Activated naive CD8-positive, alpha-beta T cell treated with anti-CD3 and anti-CD28 coated beads, Interleukin-2, amount 50 U/mL, for 24 hours (primary cell): ENCODE results near the gene TGM3.
A peak's percentile ranks its signal among the peaks of the same experiment; 100 is the strongest.

Source experiments
- ATAC-seq: fragments of 150-1000 bp; cut with Tn5 transposase; one replicate; pipeline ENCODE4 v1.10.0; 2021
- DNase-seq: peaks from one replicate; pipeline ENCODE4 v3.0.0; 2021
- H3K27ac Mint-ChIP-seq: one replicate; pipeline ENCODE4 v1.8.0; 2021; ENCODE audit warnings: mild to moderate bottlenecking, mixed read lengths
- H3K27me3 Mint-ChIP-seq: one replicate; pipeline ENCODE4 v1.8.0; 2021; ENCODE audit warnings: mixed read lengths
- H3K36me3 Mint-ChIP-seq: one replicate; pipeline ENCODE4 v1.8.0; 2021; ENCODE audit warnings: low read depth, mixed read lengths
- H3K4me1 Mint-ChIP-seq: one replicate; pipeline ENCODE4 v1.8.0; 2021; ENCODE audit warnings: mixed read lengths
- H3K4me3 Mint-ChIP-seq: one replicate; pipeline ENCODE4 v1.8.0; 2021; ENCODE audit warnings: mild to moderate bottlenecking, moderate library complexity, mixed read lengths
- H3K9me3 Mint-ChIP-seq: one replicate; pipeline ENCODE4 v1.8.0; 2021; ENCODE audit warnings: mixed read lengths

Gene TGM3

DNA sequence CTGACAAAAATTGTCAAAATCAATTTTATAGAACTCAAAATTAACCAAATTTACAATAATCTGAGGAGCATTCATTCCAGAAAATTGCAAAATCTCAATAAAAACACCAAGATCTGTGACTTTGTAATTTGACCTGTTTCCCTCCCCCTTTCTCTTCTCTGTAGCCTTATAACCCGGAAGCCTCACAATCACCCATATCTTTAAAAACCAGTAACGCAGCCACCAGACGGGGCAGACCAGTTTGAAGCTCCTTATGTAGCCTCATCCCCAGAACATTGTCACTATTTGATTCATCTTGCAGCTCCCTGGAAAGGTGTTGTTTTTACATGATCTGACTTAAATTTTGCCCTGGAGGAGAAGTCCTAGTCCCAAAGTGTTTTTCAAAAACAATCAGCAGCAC lies 57.4 kb downstream of the TGM3 start:
- no peak for ATAC-seq
- H3K4me1 Mint-ChIP-seq = peaks cover 4% of the 10 kb centered on the region
- H3K27me3 Mint-ChIP-seq = peaks cover 22% of the 10 kb centered on the region
- no peaks in the 10 kb centered on the region for H3K9me3 Mint-ChIP-seq
- no peaks in the 10 kb centered on the region for H3K36me3 Mint-ChIP-seq
- H3K4me3 Mint-ChIP-seq = no peak overlapping the region
- DNase-seq = no peak
- no peak overlapping the region for H3K27ac Mint-ChIP-seq

- Mint-ChIP-seq H3K9me3 (peaks cover 16% of the 10 kb centered on the region), H3K4me3 (no peak overlapping the region), H3K36me3 (no peaks in the 10 kb centered on the region), H3K4me1 (peaks cover 1% of the 10 kb centered on the region), H3K27ac (no peak overlapping the region), H3K27me3 (peaks cover 25% of the 10 kb centered on the region)
- ATAC-seq (no peak), DNase-seq (no peak)
These were observed 61.3 kb downstream of the TGM3 start for GRCh38 chr20:2357114-2357513.

DNA sequence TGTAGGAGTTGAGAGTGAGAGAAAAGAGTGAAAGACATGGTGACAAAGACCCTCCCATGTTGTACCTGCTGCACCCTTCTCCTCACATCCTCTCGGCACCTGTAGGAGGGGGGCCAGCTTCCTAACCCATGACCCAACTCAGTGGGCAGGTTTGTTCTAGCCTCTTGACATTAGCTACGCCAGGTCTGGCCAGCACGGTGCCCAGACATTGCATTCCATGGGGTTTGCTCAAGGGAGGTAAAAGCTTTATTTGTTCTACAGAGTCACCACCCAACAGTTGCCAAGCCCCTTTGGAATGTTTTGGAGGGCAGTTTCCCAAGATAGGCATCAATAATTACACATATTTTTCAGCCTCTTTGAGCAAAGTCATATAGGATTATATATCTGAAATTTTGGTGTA lies 62.2 kb downstream of the TGM3 start:
- DNase-seq (no peak), ATAC-seq (no peak)
- H3K27ac Mint-ChIP-seq = no peak overlapping the region
- H3K36me3 Mint-ChIP-seq = no peaks in the 10 kb centered on the region
- H3K9me3 Mint-ChIP-seq = peaks cover 16% of the 10 kb centered on the region
- no peaks in the 10 kb centered on the region for H3K4me1 Mint-ChIP-seq
- peaks cover 20% of the 10 kb centered on the region for H3K27me3 Mint-ChIP-seq
- H3K4me3 Mint-ChIP-seq = no peak overlapping the region

DNA sequence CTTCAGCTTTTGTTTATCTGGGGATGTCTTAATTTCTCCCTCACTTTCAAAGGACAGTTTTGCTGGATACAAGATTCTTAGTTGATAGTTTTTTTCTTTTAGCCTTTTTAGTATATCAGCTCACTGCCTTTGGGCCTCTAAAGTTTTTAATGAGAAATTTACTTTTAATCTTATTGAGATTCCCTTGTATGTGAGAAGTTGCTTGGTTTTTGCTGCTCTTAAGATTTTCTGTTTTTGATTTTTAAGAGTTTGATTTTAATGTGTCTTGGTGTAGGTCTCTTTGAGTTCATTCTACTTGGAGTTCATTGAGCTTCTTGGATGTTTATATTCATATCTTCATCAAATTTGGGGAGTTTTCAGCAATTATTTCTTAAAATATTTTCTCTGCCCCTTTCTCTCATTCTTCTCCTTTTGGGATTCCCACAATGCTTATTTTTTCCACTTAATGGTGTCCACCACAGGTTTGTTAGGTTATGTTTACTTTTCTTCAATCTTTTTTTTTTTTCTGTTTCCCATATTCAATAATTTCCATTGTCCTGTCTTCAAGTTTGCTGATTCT lies 65.3 kb downstream of the TGM3 start:
- no peaks in the 10 kb centered on the region for H3K36me3 Mint-ChIP-seq
- H3K27me3 Mint-ChIP-seq = peaks cover 19% of the 10 kb centered on the region

DNA sequence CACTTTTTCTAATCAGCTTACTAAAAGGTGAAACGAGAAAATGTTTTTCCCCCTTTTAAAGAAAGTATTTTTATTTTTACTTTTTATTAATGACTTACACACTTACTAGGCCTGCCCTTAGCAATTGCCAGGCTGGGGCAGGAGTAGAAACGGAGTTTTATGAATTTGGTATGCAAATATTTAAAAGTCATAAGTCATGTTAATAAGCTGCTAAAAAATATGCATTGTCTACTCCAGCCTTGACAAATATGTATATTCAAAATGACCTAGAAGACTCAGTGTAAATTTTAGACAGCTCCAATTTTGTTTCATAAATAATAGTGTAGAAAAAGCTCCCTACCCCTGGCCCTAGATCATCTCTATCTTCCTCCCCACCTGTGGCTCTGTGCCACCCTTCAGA lies 67.4 kb downstream of the TGM3 start:
- DNase-seq (no peak), ATAC-seq (no peak)
- no peak overlapping the region for H3K4me3 Mint-ChIP-seq
- H3K27ac Mint-ChIP-seq = no peak overlapping the region
- H3K4me1 Mint-ChIP-seq = no peaks in the 10 kb centered on the region
- peaks cover 16% of the 10 kb centered on the region for H3K9me3 Mint-ChIP-seq
- peaks cover 25% of the 10 kb centered on the region for H3K27me3 Mint-ChIP-seq
- H3K36me3 Mint-ChIP-seq = no peaks in the 10 kb centered on the region

More for the DNA sequence above, 65.3 kb downstream of the TGM3 start:
- Mint-ChIP-seq H3K9me3 (peaks cover 16% of the 10 kb centered on the region), H3K27ac (no peak overlapping the region), H3K4me1 (no peaks in the 10 kb centered on the region), H3K4me3 (no peak overlapping the region)
- DNase-seq (no peak), ATAC-seq (no peak)

DNA sequence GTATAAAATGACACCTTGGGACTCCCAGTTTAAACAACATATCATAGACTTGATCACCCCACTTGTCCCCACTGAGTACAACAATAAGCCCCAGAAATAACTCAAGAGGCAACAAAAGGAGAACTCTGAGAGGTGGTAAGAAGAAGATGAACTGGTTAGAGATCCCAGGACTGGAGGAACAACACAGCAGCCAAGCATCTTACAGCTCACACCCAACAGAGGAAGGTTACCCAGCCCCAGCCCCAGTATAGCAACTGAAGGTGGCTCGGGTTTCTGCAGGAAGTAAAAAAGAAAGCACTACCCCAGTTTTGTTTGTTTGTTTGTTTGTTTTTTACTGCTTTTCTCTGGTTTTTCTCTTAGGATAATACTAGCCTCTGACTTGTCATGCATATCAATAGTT lies 67.8 kb downstream of the TGM3 start:
- H3K4me3 Mint-ChIP-seq = no peak overlapping the region
- H3K36me3 Mint-ChIP-seq = no peaks in the 10 kb centered on the region
- ATAC-seq (no peak), DNase-seq (no peak)
- H3K4me1 Mint-ChIP-seq = no peaks in the 10 kb centered on the region
- peaks cover 18% of the 10 kb centered on the region for H3K9me3 Mint-ChIP-seq
- peaks cover 25% of the 10 kb centered on the region for H3K27me3 Mint-ChIP-seq
- H3K27ac Mint-ChIP-seq = no peak overlapping the region

DNA sequence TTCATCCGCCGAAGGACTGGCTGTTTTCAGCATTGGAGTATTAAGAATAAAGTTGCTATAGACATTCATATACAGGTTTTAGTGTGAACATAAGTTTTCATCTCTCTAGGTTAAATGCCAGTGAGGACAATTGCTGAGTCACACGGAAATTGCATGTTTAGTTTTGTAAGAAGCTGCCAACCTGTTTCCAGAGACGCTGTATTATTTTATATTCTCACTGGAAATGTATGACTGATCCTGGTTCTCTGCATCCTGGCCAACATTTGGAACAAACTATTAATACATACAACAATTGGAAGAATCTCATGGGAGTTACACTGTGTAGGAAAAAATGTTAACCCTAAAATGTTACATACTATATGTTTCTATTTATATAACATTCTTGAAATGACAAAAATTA lies 68.2 kb downstream of the TGM3 start:
- Mint-ChIP-seq H3K27me3 (peaks cover 29% of the 10 kb centered on the region), H3K4me1 (no peaks in the 10 kb centered on the region), H3K27ac (no peak overlapping the region), H3K9me3 (peaks cover 23% of the 10 kb centered on the region), H3K4me3 (no peak overlapping the region), H3K36me3 (no peaks in the 10 kb centered on the region)
- DNase-seq = no peak
- no peak for ATAC-seq

DNA sequence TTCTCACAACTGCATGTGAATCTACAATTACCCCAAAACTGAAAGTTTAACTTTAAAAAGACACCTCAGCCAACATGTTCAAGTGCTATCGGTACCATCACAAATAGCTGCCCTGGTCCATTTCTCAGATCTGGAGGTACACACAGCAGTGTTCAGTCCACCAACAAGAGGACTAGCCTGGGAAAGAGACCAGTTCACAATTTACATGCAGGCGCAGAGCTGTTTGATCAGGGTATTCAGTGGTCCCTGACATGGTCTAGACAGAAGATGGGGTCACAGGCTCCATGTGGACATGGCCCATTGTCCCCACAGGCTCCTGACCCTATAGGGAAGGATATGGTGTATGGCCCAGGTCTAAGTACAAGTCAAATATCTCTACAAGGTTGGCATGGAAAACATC lies 69.3 kb downstream of the TGM3 start:
- no peak overlapping the region for H3K4me3 Mint-ChIP-seq
- no peak for DNase-seq
- peaks cover 32% of the 10 kb centered on the region for H3K27me3 Mint-ChIP-seq
- no peak for ATAC-seq
- H3K36me3 Mint-ChIP-seq = no peaks in the 10 kb centered on the region
- no peak overlapping the region for H3K27ac Mint-ChIP-seq
- no peaks in the 10 kb centered on the region for H3K4me1 Mint-ChIP-seq
- peaks cover 25% of the 10 kb centered on the region for H3K9me3 Mint-ChIP-seq

GRCh38 chr20:2365666-2366065 lies 69.9 kb downstream of the TGM3 start:
- Mint-ChIP-seq H3K9me3 (peaks cover 23% of the 10 kb centered on the region), H3K4me3 (no peak overlapping the region), H3K36me3 (no peaks in the 10 kb centered on the region), H3K27ac (no peak overlapping the region), H3K27me3 (peaks cover 35% of the 10 kb centered on the region), H3K4me1 (no peaks in the 10 kb centered on the region)
- ATAC-seq (no peak), DNase-seq (no peak)

DNA sequence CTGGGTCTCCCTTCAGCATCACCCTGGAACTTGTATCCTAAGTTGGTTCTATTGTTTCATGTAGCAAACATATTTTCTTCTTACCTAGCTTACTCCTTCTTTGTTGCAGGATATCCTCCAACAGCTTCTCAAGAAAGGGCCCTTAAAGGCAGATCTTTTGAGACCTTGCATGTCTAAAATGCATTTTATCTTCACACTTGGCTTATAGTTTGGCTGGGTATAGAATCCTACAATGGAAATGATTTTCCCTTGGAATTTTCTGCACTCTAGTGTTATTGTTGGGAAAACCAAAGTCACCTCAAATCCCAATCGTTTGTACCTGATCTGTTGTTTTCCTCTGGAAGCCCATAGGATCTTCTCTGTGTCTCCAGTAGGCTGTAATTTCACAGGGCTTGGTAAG lies 72.8 kb downstream of the TGM3 start:
- ATAC-seq = no peak
- DNase-seq = no peak
- Mint-ChIP-seq H3K4me1 (no peaks in the 10 kb centered on the region), H3K27ac (no peak overlapping the region), H3K9me3 (peaks cover 9% of the 10 kb centered on the region), H3K4me3 (no peak overlapping the region), H3K36me3 (no peaks in the 10 kb centered on the region), H3K27me3 (peaks cover 50% of the 10 kb centered on the region)

- ATAC-seq (no peak), DNase-seq (no peak)
- no peaks in the 10 kb centered on the region for H3K4me1 Mint-ChIP-seq
- H3K9me3 Mint-ChIP-seq = peaks cover 9% of the 10 kb centered on the region
- no peak overlapping the region for H3K27ac Mint-ChIP-seq
- H3K27me3 Mint-ChIP-seq = peaks cover 49% of the 10 kb centered on the region
- H3K4me3 Mint-ChIP-seq = no peak overlapping the region
- H3K36me3 Mint-ChIP-seq = no peaks in the 10 kb centered on the region
These were observed 77.3 kb downstream of the TGM3 start for GRCh38 chr20:2373098-2373497.

DNA sequence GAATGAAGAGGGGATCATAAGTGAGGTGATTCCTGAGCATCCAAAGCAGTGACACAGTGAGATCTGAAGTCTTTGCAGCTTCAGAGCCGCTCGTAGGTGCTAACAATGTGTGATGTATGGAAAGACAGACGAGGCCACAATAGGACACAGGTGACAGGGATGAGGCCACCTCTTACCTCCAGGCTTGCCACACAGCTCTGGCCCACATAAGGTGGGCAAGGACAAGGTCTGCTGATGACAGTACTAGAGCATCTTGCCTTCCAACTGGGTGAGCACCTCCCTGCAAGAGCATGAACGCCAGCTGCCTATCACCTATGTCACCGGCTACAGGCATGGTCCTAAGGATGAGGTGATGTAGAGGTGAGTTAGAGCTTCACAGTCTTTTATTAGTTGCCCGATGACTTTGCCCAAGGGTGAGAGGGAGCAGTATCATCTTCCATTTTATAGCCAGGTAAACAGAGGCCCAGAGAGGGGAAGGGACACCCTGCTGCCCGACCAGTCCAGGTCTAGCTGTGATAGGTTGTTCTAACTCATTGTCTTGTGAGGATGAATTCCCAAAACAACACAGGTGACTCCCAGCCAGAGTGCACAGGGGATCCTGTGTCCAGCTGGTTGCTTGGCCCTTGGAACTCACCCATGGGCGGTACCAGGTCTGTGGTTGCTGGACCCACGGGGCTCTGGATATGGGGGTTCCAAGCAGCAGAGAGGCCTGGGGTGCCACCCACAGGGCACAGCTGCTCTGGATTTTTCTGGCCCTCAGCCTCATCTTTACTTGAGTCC lies 78.7 kb downstream of the TGM3 start:
- ATAC-seq (no peak), DNase-seq (no peak)
- no peak overlapping the region for H3K27ac Mint-ChIP-seq
- peaks cover 40% of the 10 kb centered on the region for H3K27me3 Mint-ChIP-seq
- no peaks in the 10 kb centered on the region for H3K36me3 Mint-ChIP-seq
- no peak overlapping the region for H3K4me3 Mint-ChIP-seq
- peaks cover 12% of the 10 kb centered on the region for H3K4me1 Mint-ChIP-seq
- H3K9me3 Mint-ChIP-seq = no peaks in the 10 kb centered on the region

DNA sequence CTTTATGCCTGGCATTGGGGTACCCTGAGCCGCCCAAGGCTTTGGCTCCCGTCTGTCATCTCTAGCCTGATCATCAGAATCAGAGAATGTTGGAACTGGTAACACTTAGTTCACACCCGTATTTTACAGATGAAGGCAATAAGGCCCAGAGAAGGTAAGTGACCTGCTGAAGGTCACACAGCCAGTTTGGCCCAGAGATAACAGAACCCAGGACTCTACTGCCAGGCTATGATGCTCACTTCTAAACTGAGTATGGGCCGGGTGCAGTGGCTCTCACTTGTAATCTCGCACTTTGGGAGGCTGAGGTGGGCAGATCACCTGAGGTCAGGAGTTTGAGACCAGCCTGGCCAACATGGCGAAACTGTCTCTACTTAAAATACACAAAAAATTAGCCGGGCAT lies 83.1 kb downstream of the TGM3 start:
- peaks cover 14% of the 10 kb centered on the region for H3K27me3 Mint-ChIP-seq
- H3K36me3 Mint-ChIP-seq = no peaks in the 10 kb centered on the region
- no peak overlapping the region for H3K4me3 Mint-ChIP-seq
- DNase-seq (no peak), ATAC-seq (no peak)
- peaks cover 18% of the 10 kb centered on the region for H3K4me1 Mint-ChIP-seq
- H3K9me3 Mint-ChIP-seq = no peaks in the 10 kb centered on the region
- H3K27ac Mint-ChIP-seq = no peak overlapping the region

DNA sequence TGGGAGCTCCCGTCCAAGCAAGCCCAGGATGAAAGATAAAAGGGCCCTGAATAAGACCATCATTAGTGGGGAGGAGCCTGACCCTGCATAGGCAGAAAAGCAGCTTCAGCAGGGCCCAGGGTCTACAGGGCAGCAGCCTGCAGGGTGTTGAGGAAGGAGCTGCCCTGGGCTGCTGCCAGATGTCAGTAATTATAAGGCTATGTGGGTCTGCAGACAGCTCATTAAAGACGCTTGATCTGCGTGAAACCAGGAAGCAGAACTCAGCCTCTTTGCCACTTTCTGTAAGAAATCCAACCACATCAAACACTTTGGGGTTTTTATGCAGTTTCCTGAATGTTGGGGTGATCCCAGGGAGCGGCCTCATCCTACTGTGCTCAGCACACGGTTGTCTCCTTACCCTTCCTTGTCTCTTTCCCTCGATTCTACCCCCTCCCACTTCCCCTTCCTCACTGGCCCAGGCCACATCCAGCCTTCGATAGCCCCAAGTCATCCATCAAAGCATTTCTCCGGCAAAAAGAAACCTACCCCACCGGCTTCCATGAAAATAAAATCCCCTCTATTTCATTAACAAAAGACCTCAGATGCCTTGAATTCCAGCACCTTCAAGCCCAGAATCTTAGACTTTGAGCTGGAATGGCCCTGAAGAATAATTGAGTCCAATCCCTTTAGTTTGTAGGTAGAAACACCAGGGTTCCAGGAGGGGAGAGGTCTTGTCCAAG lies 83.9 kb downstream of the TGM3 start:
- Mint-ChIP-seq H3K9me3 (no peaks in the 10 kb centered on the region), H3K27ac (no peak overlapping the region), H3K36me3 (no peaks in the 10 kb centered on the region), H3K4me3 (no peak overlapping the region), H3K4me1 (peaks cover 18% of the 10 kb centered on the region), H3K27me3 (peaks cover 10% of the 10 kb centered on the region)
- DNase-seq = no peak
- peak; percentile 78 for ATAC-seq

GRCh38 chr20:2380601-2381000 lies 84.8 kb downstream of the TGM3 start, which contains the start of gene TGM6:
TGM6 (plus strand) TSS chr20:2380901; CDS start chr20:2380969, 68 bp downstream.
- Mint-ChIP-seq H3K27me3 (peaks cover 10% of the 10 kb centered on the region), H3K9me3 (no peaks in the 10 kb centered on the region), H3K36me3 (no peaks in the 10 kb centered on the region), H3K4me3 (no peak within 1 kb of the TSS), H3K27ac (no peak within 1 kb of the TSS), H3K4me1 (peaks cover 18% of the 10 kb centered on the region)
- no peak for DNase-seq
- no peak for ATAC-seq
